OCI-LY7 (cell line): ENCODE results near the gene C9orf72. TPM values are rescaled to one million over a fixed set of nuclear protein-coding genes. Genes with fewer than 3 reads are reported as not detected.

Experiments used
- BruUV-seq: library from RNA; stranded (reverse); fragments of 400-500 nt; replicated peaks from 2 replicates; lab custom pipeline; 2021; lab: Mats Ljungman, UMichigan
- CTCF ChIA-PET: fragments of 300-600 bp; sonication (Branson Sonifier 250); formaldehyde crosslinking; loops from one replicate; lab custom pipeline; 2022; ENCODE audit warnings: antibody characterized with exemption; ENCODE audit not compliant: unreplicated experiment; lab: Charles Lee
- POLR2A ChIA-PET: fragments of 300-600 bp; sonication (Branson Sonifier 250); formaldehyde crosslinking; loops from one replicate; lab custom pipeline; 2022; ENCODE audit warnings: antibody characterized with exemption; lab: Charles Lee
- DNase-seq: peaks from one replicate; pipeline ENCODE4 v3.0.0-alpha.2; 2015; ENCODE audit warnings: low spot score
- H2AFZ ChIP-seq: fragments of 200-600 bp; sonication (generic), shearing (Covaris generic); 2 replicates; pipeline ENCODE4 v1.6.1; 2014; ENCODE audit warnings: mild to moderate bottlenecking, antibody characterized with exemption, low read length, moderate library complexity
- H3K27ac ChIP-seq: fragments of 200-600 bp; sonication (generic); 2 replicates; pipeline ENCODE4 v1.5.1; 2014; ENCODE audit warnings: mixed run types, low read depth, mild to moderate bottlenecking, moderate library complexity, low read length, inconsistent platforms; ENCODE audit not compliant: poor library complexity, severe bottlenecking
- H3K36me3 ChIP-seq: fragments of 200-600 bp; sonication (generic); 2 replicates; pipeline ENCODE4 v1.6.1; 2014; ENCODE audit warnings: mild to moderate bottlenecking, antibody characterized with exemption, low read length, moderate library complexity, mixed read lengths; ENCODE audit not compliant: insufficient read depth
- H3K4me1 ChIP-seq: fragments of 200-600 bp; sonication (generic); 2 replicates; pipeline ENCODE4 v1.5.1; 2014; ENCODE audit warnings: mild to moderate bottlenecking, low read length; ENCODE audit not compliant: insufficient read depth, poor library complexity, severe bottlenecking
- H3K4me2 ChIP-seq: fragments of 200-600 bp; sonication (generic); 2 replicates; pipeline ENCODE4 v1.6.1; 2014; ENCODE audit warnings: mild to moderate bottlenecking, low read length
- H3K4me3 ChIP-seq: fragments of 200-600 bp; sonication (generic); 2 replicates; pipeline ENCODE4 v1.5.1; 2014; ENCODE audit warnings: mild to moderate bottlenecking, low read depth, low read length; ENCODE audit not compliant: poor library complexity, severe bottlenecking
- H3K79me2 ChIP-seq: fragments of 200-600 bp; sonication (generic); 2 replicates; pipeline ENCODE4 v1.6.1; 2016; ENCODE audit warnings: low read depth, mild to moderate bottlenecking, low read length, moderate library complexity, mixed read lengths; ENCODE audit not compliant: insufficient read depth
- H3K9me2 ChIP-seq: fragments of 200-600 bp; sonication (generic); 2 replicates; pipeline ENCODE4 v1.6.1; 2016; ENCODE audit warnings: mild to moderate bottlenecking, low read length, mixed read lengths; ENCODE audit not compliant: insufficient read depth
- H3K9me3 ChIP-seq: fragments of 200-600 bp; sonication (generic); 2 replicates; pipeline ENCODE4 v1.6.1; 2014; ENCODE audit warnings: mild to moderate bottlenecking, mixed run types, low read length, mixed read lengths
- H4K20me1 ChIP-seq: fragments of 200-600 bp; sonication (generic); 2 replicates; pipeline ENCODE4 v1.6.1; 2014; ENCODE audit warnings: mild to moderate bottlenecking, antibody characterized with exemption, low read length, moderate library complexity, mixed read lengths; ENCODE audit not compliant: insufficient read depth
- EZH2phosphoT487 ChIP-seq: fragments of 200-600 bp; sonication (generic); IDR thresholded peaks from 2 replicates; pipeline ENCODE4 v1.6.1; 2018; ENCODE audit warnings: low read depth, borderline replicate concordance, mild to moderate bottlenecking, mixed run types, antibody characterized with exemption, low read length, moderate library complexity, mixed read lengths
- intact Hi-C: fragments of 100-400 bp; cut with micrococcal nuclease; formaldehyde crosslinking; loops from one replicate; pipeline ENCODE4 v1.10.0; 2022; ENCODE audit not compliant: unreplicated experiment
- total RNA-seq, 2 experiments: library from RNA; depleted of rRNA in 1 of 2; stranded (reverse); fragments of >200 nt in 1 of 2; shearing (Covaris generic) in 1 of 2; gene quantifications; 2 replicates each; pipeline ENCODE4 v1.2.3, GENCODE V29; 2014 to 2022
- TF ChIP-seq, protein P1 (sequence below): fragments of 200-600 bp; sonication (generic); conservative IDR thresholded peaks from 2 replicates; pipeline ENCODE4 v1.5.1; 2014; ENCODE audit warnings: mild to moderate bottlenecking, antibody characterized with exemption, low read length, moderate library complexity, mixed read lengths

Gene C9orf72
- total RNA-seq, 2 experiments from 2014 or later, result 12.3 to 16.4 TPM

DNA sequence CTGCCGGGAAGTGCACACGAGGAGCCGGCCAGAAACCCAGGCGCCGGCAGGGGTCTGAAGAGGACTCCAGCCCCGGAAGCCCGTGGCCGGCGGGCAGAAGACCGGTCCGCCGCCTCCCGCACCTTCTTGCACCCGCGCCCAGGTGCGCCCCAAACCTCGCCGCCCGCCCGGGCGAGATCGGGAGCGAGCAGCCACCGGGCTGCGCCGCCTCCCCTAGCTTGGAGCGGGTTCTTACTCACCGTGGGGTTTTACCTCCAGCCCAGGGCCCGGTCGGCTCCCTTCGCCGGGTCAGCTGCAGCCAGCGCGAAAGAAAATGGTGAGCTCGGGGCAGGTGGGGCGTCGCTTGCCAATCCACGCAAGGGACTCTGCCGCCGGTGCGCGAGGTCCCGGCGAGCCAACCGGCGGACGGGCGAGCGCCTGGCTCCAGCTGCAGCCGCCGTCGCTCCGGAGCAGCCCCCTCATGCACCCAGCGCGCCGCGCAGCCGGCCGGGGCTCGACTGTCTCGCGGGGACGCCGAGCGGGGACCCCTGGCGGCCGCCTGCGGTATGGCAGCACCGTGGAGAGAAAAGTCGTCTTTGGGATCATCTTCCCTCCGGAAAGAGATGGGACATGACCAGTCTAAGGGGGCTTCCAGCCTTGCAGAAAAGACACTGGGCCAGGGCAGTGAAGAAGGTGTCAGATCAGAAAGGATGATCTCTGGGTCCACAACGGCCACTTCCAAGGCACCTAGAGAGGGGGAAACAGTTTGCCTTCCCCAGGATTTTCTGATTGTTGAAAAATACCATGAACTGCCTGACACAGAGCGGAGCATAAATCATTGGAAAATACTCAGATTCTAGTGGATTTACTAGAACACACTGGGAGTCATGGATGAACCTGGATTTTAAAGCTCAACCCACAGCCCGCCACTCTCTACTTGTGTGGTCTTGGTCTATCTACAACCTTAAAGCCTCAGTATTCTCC is 43.7 kb downstream of the C9orf72 start, which contains the start of gene MOB3B:
MOB3B (minus strand) TSS at position 499 of the 963 bp plus-strand sequence. CDS start 74,264 bp downstream, outside the sequence.
- H3K9me2 ChIP-seq, result no peaks in the 10 kb centered on the region
- POLR2A ChIA-PET, result interaction anchor here (1.2 kb wide), 1 partner anchor 196 kb away, joined by 3 read pairs; no protein-coding TSS in a partner anchor
- no peak within 1 kb of the TSS for H3K27ac ChIP-seq

DNA sequence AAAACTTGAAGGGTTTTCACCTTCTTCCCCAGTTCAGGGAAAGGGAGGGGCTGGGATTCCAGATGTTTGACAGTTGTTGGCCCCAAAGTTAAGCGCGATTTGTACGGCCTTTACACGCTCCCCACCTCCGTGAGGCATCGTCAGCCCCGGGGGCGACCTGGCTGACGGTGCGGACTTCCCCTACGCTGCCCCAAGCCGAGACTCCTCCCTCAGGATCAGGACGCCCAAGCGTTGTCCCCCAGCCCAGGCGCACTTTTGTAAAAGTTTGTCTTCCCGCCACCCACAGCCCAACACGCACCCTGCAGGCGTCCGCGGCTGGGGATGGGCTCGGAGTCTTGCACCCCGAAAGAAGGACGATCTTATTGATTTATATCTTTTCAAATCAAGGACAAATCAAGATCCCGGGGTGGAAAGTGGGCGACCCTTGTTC is 44.4 kb downstream of the C9orf72 start:
- intact Hi-C loops, result loop anchor here (1.0 kb wide), 1 partner anchor 196 kb away; no protein-coding TSS in a partner anchor
- Histone ChIP-seq H3K9me2 (no peaks in the 10 kb centered on the region), H3K79me2 (no peaks in the 10 kb centered on the region), H3K4me2 (peak overlapping the region; percentile 77), H3K4me1 (peaks cover 5% of the 10 kb centered on the region), H2AFZ (peak overlapping the region; percentile 11; the same call in 1 of the 2 replicates), H4K20me1 (no peaks in the 10 kb centered on the region), H3K9me3 (no peaks in the 10 kb centered on the region), H3K36me3 (no peaks in the 10 kb centered on the region), H3K27ac (no peak overlapping the region), H3K4me3 (peak overlapping the region; percentile 62)
- CTCF ChIA-PET, result no interaction called here
- TF ChIP-seq, protein P1, sequence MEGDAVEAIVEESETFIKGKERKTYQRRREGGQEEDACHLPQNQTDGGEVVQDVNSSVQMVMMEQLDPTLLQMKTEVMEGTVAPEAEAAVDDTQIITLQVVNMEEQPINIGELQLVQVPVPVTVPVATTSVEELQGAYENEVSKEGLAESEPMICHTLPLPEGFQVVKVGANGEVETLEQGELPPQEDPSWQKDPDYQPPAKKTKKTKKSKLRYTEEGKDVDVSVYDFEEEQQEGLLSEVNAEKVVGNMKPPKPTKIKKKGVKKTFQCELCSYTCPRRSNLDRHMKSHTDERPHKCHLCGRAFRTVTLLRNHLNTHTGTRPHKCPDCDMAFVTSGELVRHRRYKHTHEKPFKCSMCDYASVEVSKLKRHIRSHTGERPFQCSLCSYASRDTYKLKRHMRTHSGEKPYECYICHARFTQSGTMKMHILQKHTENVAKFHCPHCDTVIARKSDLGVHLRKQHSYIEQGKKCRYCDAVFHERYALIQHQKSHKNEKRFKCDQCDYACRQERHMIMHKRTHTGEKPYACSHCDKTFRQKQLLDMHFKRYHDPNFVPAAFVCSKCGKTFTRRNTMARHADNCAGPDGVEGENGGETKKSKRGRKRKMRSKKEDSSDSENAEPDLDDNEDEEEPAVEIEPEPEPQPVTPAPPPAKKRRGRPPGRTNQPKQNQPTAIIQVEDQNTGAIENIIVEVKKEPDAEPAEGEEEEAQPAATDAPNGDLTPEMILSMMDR, result no peak
- no peak for TF ChIP-seq EZH2phosphoT487
- DNase-seq, result peak; percentile 2
- BruUV-seq, result no TSS peak
- POLR2A ChIA-PET, result interaction anchor here (1.2 kb wide), 1 partner anchor 195 kb away, joined by 3 read pairs; no protein-coding TSS in a partner anchor

More for the DNA sequence above, 43.7 kb downstream of the C9orf72 start, which contains the start of gene MOB3B:
- Histone ChIP-seq H3K79me2 (no peaks in the 10 kb centered on the region), H2AFZ (peak within 1 kb of the TSS; percentile 11; the same call in 1 of the 2 replicates), H3K4me1 (peaks cover 5% of the 10 kb centered on the region), H3K36me3 (no peaks in the 10 kb centered on the region), H3K4me3 (peak within 1 kb of the TSS; percentile 62), H3K4me2 (peak within 1 kb of the TSS; percentile 77), H4K20me1 (no peaks in the 10 kb centered on the region), H3K9me3 (no peaks in the 10 kb centered on the region)
- CTCF ChIA-PET, result interaction anchor here (1.7 kb wide), 1 partner anchor 196 kb away, joined by 5 read pairs; no protein-coding TSS in a partner anchor
- no TSS peak for BruUV-seq
- peak; percentile 73 for DNase-seq
- 0 out of 2 replicates have a peak, but pooled peaks have one; percentile 51 for TF ChIP-seq EZH2phosphoT487
- TF ChIP-seq, protein P1, result peak; percentile 82
- intact Hi-C loops, result loop anchor here (1.0 kb wide), 1 partner anchor 196 kb away; no protein-coding TSS in a partner anchor
